ENCODE measurements around the gene CCDC122. TPM values are rescaled to one million over a fixed set of nuclear protein-coding genes. Genes with fewer than 3 reads are reported as not detected.
A peak's percentile ranks its signal among the peaks of the same experiment; 100 is the strongest.

Gene CCDC122
- total RNA-seq, 1 donor from 2014 or later = 13.1 TPM

GRCh38 chr13:43905435-43906031, 26.0 kb upstream of the CCDC122 start:
- no peak overlapping the region for H3K4me3 Mint-ChIP-seq
- no peaks in the 10 kb centered on the region for H3K9me3 Mint-ChIP-seq
- peaks cover 3% of the 10 kb centered on the region for H3K27me3 Mint-ChIP-seq
- no peak for DNase-seq (ENCODE audit: extremely low spot score, unreplicated experiment)
- peaks cover 20% of the 10 kb centered on the region for H3K4me1 Mint-ChIP-seq (ENCODE audit: unreplicated experiment)
- peak; percentile 95 for TF ChIP-seq CTCF (conservative IDR thresholded peaks at IDR 0.05)
- H3K27ac Mint-ChIP-seq = no peak overlapping the region
- no peaks in the 10 kb centered on the region for H3K36me3 Mint-ChIP-seq

- H3K27ac Mint-ChIP-seq = peak overlapping the region; percentile 81
These were observed 16.4 kb upstream of the CCDC122 start for GRCh38 chr13:43895940-43896339.

GRCh38 chr13:43894438-43894837, 14.9 kb upstream of the CCDC122 start:
- H3K27me3 Mint-ChIP-seq = no peaks in the 10 kb centered on the region
- peak; percentile 69 for TF ChIP-seq CTCF (conservative IDR thresholded peaks at IDR 0.05)
- peaks cover 3% of the 10 kb centered on the region for H3K9me3 Mint-ChIP-seq

More at GRCh38 chr13:43895940-43896339, 16.4 kb upstream of the CCDC122 start:
- TF ChIP-seq CTCF (conservative IDR thresholded peaks at IDR 0.05) = no peak
- DNase-seq (ENCODE audit: extremely low spot score, unreplicated experiment) = no peak
- H3K4me1 Mint-ChIP-seq (ENCODE audit: unreplicated experiment) = peaks cover 14% of the 10 kb centered on the region
- H3K36me3 Mint-ChIP-seq = no peaks in the 10 kb centered on the region
- peak overlapping the region; percentile 32 for H3K4me3 Mint-ChIP-seq
- H3K9me3 Mint-ChIP-seq = peaks cover 3% of the 10 kb centered on the region
- no peaks in the 10 kb centered on the region for H3K27me3 Mint-ChIP-seq

GRCh38 chr13:43884222-43884621, 4.7 kb upstream of the CCDC122 start:
- TF ChIP-seq CTCF (conservative IDR thresholded peaks at IDR 0.05) = no peak
- Mint-ChIP-seq H3K27ac (no peak overlapping the region), H3K4me3 (no peak overlapping the region)

More at GRCh38 chr13:43894438-43894837, 14.9 kb upstream of the CCDC122 start:
- H3K4me3 Mint-ChIP-seq = no peak overlapping the region
- no peaks in the 10 kb centered on the region for H3K36me3 Mint-ChIP-seq
- DNase-seq (ENCODE audit: extremely low spot score, unreplicated experiment) = no peak
- H3K4me1 Mint-ChIP-seq (ENCODE audit: unreplicated experiment) = peaks cover 14% of the 10 kb centered on the region
- no peak overlapping the region for H3K27ac Mint-ChIP-seq

GRCh38 chr13:43883631-43884030, 4.1 kb upstream of the CCDC122 start:
- Mint-ChIP-seq H3K4me3 (no peak overlapping the region), H3K4me1 (ENCODE audit: unreplicated experiment) (peaks cover 1% of the 10 kb centered on the region), H3K36me3 (peaks cover 3% of the 10 kb centered on the region), H3K27ac (no peak overlapping the region), H3K9me3 (no peaks in the 10 kb centered on the region), H3K27me3 (peaks cover 22% of the 10 kb centered on the region)
- no peak for DNase-seq (ENCODE audit: extremely low spot score, unreplicated experiment)
- no peak for TF ChIP-seq CTCF (conservative IDR thresholded peaks at IDR 0.05)

More at GRCh38 chr13:43884222-43884621, 4.7 kb upstream of the CCDC122 start:
- Mint-ChIP-seq H3K36me3 (peaks cover 3% of the 10 kb centered on the region), H3K9me3 (no peaks in the 10 kb centered on the region), H3K4me1 (ENCODE audit: unreplicated experiment) (no peaks in the 10 kb centered on the region), H3K27me3 (peaks cover 22% of the 10 kb centered on the region)
- no peak for DNase-seq (ENCODE audit: extremely low spot score, unreplicated experiment)
